ENCODE data around the gene LRRC32. TPM values are rescaled to one million over a fixed set of nuclear protein-coding genes. Genes with fewer than 3 reads are reported as not detected.

Gene LRRC32, protein sequence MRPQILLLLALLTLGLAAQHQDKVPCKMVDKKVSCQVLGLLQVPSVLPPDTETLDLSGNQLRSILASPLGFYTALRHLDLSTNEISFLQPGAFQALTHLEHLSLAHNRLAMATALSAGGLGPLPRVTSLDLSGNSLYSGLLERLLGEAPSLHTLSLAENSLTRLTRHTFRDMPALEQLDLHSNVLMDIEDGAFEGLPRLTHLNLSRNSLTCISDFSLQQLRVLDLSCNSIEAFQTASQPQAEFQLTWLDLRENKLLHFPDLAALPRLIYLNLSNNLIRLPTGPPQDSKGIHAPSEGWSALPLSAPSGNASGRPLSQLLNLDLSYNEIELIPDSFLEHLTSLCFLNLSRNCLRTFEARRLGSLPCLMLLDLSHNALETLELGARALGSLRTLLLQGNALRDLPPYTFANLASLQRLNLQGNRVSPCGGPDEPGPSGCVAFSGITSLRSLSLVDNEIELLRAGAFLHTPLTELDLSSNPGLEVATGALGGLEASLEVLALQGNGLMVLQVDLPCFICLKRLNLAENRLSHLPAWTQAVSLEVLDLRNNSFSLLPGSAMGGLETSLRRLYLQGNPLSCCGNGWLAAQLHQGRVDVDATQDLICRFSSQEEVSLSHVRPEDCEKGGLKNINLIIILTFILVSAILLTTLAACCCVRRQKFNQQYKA
- polyA plus RNA-seq (2013, experiment 1 of 2) = 35.9 TPM
- 36.0 TPM for polyA plus RNA-seq (2013, experiment 2 of 2)

DNA sequence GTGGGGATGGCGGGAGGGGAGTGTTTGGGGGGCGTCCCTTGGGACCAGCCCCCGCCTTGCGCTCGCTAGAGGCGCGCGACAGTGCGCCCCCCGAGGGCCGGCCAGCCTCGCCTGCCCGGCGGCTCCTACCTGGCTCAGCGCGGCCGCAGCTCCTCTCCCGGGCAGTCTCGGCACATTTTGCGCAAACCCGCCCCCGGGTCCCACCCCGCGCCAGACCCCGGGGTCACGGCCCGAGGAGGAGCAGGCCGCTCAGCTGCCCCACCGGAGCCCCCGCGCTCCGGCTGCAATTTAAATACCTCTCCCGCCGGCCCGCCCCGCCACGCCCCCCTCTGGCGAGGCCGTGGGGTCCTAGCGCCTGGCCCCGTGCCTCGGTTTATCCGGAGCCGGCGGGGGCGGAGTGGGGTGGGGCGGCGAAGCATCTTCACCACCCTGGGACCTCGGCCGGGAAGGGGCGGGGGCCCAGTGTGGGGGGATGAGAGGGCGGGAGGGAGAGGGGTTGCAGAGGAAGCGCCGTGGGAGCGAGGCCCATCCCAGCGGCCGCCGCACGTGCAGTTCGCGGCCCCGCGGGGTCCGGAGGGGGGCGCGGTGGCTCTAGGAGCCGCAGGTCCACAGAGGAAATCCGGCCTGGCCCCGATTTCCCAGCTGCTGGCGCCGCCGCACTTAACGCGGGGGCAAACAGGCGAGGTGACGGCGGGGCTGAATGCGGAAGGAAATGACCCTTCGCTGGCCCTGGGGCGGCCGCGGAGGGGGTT lies at the start of gene LRRC32:
Gene LRRC32, minus strand, starts transcription at position 263 of the 752 bp plus-strand sequence. CDS start 4,793 bp downstream, outside the sequence.
- Histone ChIP-seq H3K27me3 (ENCODE audit: control insufficient read depth in 1 of 2, insufficient read depth in 1 of 2, low read length in 2 of 2) (no peaks in the 10 kb centered on the region), H3K4ac (ENCODE audit: low read depth in 1 of 2, low read length in 2 of 2) (peak within 1 kb of the TSS; percentile 31 to 47), H3K14ac (ENCODE audit: low read length in 2 of 2) (peak within 1 kb of the TSS in 1 of 2 experiments; percentile 69), H2BK12ac (ENCODE audit: low read length in 2 of 2) (peak within 1 kb of the TSS in 1 of 2 experiments; percentile 80), H2BK120ac (ENCODE audit: low read depth, low read length) (peak within 1 kb of the TSS; percentile 55), H3K9me3 (ENCODE audit: control insufficient read depth, low read length) (no peaks in the 10 kb centered on the region), H2AK5ac (ENCODE audit: low read length, severe bottlenecking) (no peak within 1 kb of the TSS), H2BK15ac (ENCODE audit: low read depth, poor library complexity, severe bottlenecking) (peak within 1 kb of the TSS; percentile 80), H3K23ac (ENCODE audit: low read length in 2 of 2) (peak within 1 kb of the TSS in 1 of 2 experiments; percentile 26), H2BK5ac (ENCODE audit: low read depth, low read length, poor library complexity, severe bottlenecking) (no peak within 1 kb of the TSS), H3K9ac (ENCODE audit: low read length) (peak within 1 kb of the TSS; percentile 93), H3K4me1 (ENCODE audit: control insufficient read depth, insufficient read depth, low read depth, low read length) (peaks cover 57% of the 10 kb centered on the region), H4K8ac (ENCODE audit: low read length) (peak within 1 kb of the TSS; percentile 85), H3K4me2 (ENCODE audit: low read length, poor library complexity, severe bottlenecking) (peak within 1 kb of the TSS; percentile 84), H2AFZ (ENCODE audit: low read depth, low read length) (peak within 1 kb of the TSS; percentile 31), H4K91ac (ENCODE audit: low read length) (peak within 1 kb of the TSS; percentile 34), H3K18ac (ENCODE audit: low read depth in 1 of 2, low read length in 2 of 2) (peak within 1 kb of the TSS; percentile 81), H3K36me3 (ENCODE audit: control insufficient read depth in 1 of 2, insufficient read depth in 2 of 2, low read depth in 1 of 2, low read length in 2 of 2) (peaks cover 4 to 23% of the 10 kb centered on the region in 2 experiments), H3K27ac (ENCODE audit: low read length, poor library complexity, severe bottlenecking) (peak within 1 kb of the TSS; percentile 15), H3K4me3 (ENCODE audit: insufficient read depth in 1 of 2, low read depth in 1 of 2, low read length in 2 of 2) (peak within 1 kb of the TSS; percentile 65 to 94), H3K79me1 (replicated peaks; ENCODE audit: low read length, poor library complexity, severe bottlenecking) (peaks cover 2% of the 10 kb centered on the region)
- WGBS = under 1% methylated on average over 70 of the region's 82 CpGs
- no peak for DNase-seq

- H4K91ac ChIP-seq (ENCODE audit: low read length) = no peak overlapping the region
- H3K4me1 ChIP-seq (ENCODE audit: control insufficient read depth, insufficient read depth, low read depth, low read length) = peaks cover 6% of the 10 kb centered on the region
- 97% methylated on average over 9 of the region's 9 CpGs for WGBS
- peak overlapping the region in 1 of 2 experiments; percentile 4 for H2BK12ac ChIP-seq (ENCODE audit: low read length in 2 of 2)
- no peak overlapping the region for H3K18ac ChIP-seq (ENCODE audit: low read depth in 1 of 2, low read length in 2 of 2)
- H3K36me3 ChIP-seq (ENCODE audit: control insufficient read depth in 1 of 2, insufficient read depth in 2 of 2, low read depth in 1 of 2, low read length in 2 of 2) = no peaks in the 10 kb centered on the region
- DNase-seq = no peak
- no peak overlapping the region for H3K23ac ChIP-seq (ENCODE audit: low read length in 2 of 2)
- H4K8ac ChIP-seq (ENCODE audit: low read length) = no peak overlapping the region
- peaks cover 18 to 23% of the 10 kb centered on the region in 2 experiments for H3K27me3 ChIP-seq (ENCODE audit: control insufficient read depth in 1 of 2, insufficient read depth in 1 of 2, low read length in 2 of 2)
- H3K4ac ChIP-seq (ENCODE audit: low read depth in 1 of 2, low read length in 2 of 2) = no peak overlapping the region
- no peak overlapping the region for H3K27ac ChIP-seq (ENCODE audit: low read length, poor library complexity, severe bottlenecking)
- H3K9me3 ChIP-seq (ENCODE audit: control insufficient read depth, low read length) = no peaks in the 10 kb centered on the region
- no peaks in the 10 kb centered on the region for H3K79me1 ChIP-seq (replicated peaks; ENCODE audit: low read length, poor library complexity, severe bottlenecking)
- H2BK120ac ChIP-seq (ENCODE audit: low read depth, low read length) = no peak overlapping the region
- H3K14ac ChIP-seq (ENCODE audit: low read length in 2 of 2) = no peak overlapping the region
- H2AFZ ChIP-seq (ENCODE audit: low read depth, low read length) = no peak overlapping the region
- no peak overlapping the region for H3K4me2 ChIP-seq (ENCODE audit: low read length, poor library complexity, severe bottlenecking)
- H2BK15ac ChIP-seq (ENCODE audit: low read depth, poor library complexity, severe bottlenecking) = no peak overlapping the region
- no peak overlapping the region for H2AK5ac ChIP-seq (ENCODE audit: low read length, severe bottlenecking)
- H3K9ac ChIP-seq (ENCODE audit: low read length) = no peak overlapping the region
- H3K4me3 ChIP-seq (ENCODE audit: insufficient read depth in 1 of 2, low read depth in 1 of 2, low read length in 2 of 2) = no peak overlapping the region
- H2BK5ac ChIP-seq (ENCODE audit: low read depth, low read length, poor library complexity, severe bottlenecking) = no peak overlapping the region
Observed at GRCh38 chr11:76719686-76720085, 49.1 kb upstream of the LRRC32 start.

DNA sequence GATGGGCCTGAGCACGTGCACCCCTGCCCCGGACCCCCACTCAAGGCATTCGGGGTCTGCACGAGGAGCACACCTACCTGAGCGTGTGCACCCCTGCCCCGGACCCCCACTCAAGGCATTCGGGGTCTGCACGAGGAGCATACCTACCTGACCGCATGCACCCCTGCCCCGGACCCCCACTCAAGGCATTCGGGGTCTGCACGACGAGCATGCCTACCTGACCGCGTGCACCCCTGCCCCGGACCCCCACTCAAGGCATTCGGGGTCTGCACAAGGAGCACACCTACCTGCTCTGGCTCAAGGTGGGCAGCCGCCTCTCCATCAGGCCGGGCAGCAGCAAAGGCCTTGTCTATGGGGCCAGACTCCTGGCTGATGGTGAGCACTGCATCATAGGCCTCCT lies 48.7 kb upstream of the LRRC32 start:
- Histone ChIP-seq H3K23ac (ENCODE audit: low read length in 2 of 2) (no peak overlapping the region), H3K9me3 (ENCODE audit: control insufficient read depth, low read length) (no peaks in the 10 kb centered on the region), H3K4me3 (ENCODE audit: insufficient read depth in 1 of 2, low read depth in 1 of 2, low read length in 2 of 2) (no peak overlapping the region), H3K14ac (ENCODE audit: low read length in 2 of 2) (no peak overlapping the region), H3K4me1 (ENCODE audit: control insufficient read depth, insufficient read depth, low read depth, low read length) (peaks cover 6% of the 10 kb centered on the region), H4K8ac (ENCODE audit: low read length) (no peak overlapping the region), H2AK5ac (ENCODE audit: low read length, severe bottlenecking) (no peak overlapping the region), H3K18ac (ENCODE audit: low read depth in 1 of 2, low read length in 2 of 2) (no peak overlapping the region), H3K4ac (ENCODE audit: low read depth in 1 of 2, low read length in 2 of 2) (no peak overlapping the region), H3K27ac (ENCODE audit: low read length, poor library complexity, severe bottlenecking) (no peak overlapping the region), H3K9ac (ENCODE audit: low read length) (no peak overlapping the region), H2BK120ac (ENCODE audit: low read depth, low read length) (no peak overlapping the region), H3K36me3 (ENCODE audit: control insufficient read depth in 1 of 2, insufficient read depth in 2 of 2, low read depth in 1 of 2, low read length in 2 of 2) (no peaks in the 10 kb centered on the region), H2AFZ (ENCODE audit: low read depth, low read length) (no peak overlapping the region), H2BK15ac (ENCODE audit: low read depth, poor library complexity, severe bottlenecking) (no peak overlapping the region), H4K91ac (ENCODE audit: low read length) (no peak overlapping the region), H3K4me2 (ENCODE audit: low read length, poor library complexity, severe bottlenecking) (no peak overlapping the region), H3K79me1 (replicated peaks; ENCODE audit: low read length, poor library complexity, severe bottlenecking) (no peaks in the 10 kb centered on the region), H2BK5ac (ENCODE audit: low read depth, low read length, poor library complexity, severe bottlenecking) (no peak overlapping the region), H3K27me3 (ENCODE audit: control insufficient read depth in 1 of 2, insufficient read depth in 1 of 2, low read length in 2 of 2) (peaks cover 20% of the 10 kb centered on the region in 2 experiments), H2BK12ac (ENCODE audit: low read length in 2 of 2) (peak overlapping the region in 1 of 2 experiments; percentile 4)
- DNase-seq = no peak
- 92% methylated on average over 18 of the region's 19 CpGs for WGBS

Data from mesenchymal stem cell (in vitro differentiated cells and primary cell).